Right lobe of liver (tissue), 4 donors: ENCODE results near the gene SYNE2.

ENCODE experiments used
- POLR2A ChIP-seq: fragments of 450-650 bp; IDR thresholded peaks from one replicate; pipeline ENCODE4 v1.6.1; 2017; ENCODE audit warnings: antibody characterized with exemption, mild to moderate bottlenecking
- TF ChIP-seq, protein P1 (sequence below), 4 donors: fragments of 200-600 bp in 3 of 4; fragments of 450-650 bp in 1 of 4; IDR thresholded peaks; one replicate each; pipeline versions ENCODE4 v1.5.1 to v1.8.0; 2016 to 2022; ENCODE audit warnings: antibody characterized with exemption in 4 of 4, mild to moderate bottlenecking in 2 of 4
- donor health status: DM: no; HTN: no; CAD: no.
- donor health status: DM: no; HTN: no; CAD: no.
- donor health status: DM: no; HTN: yes; CAD: no.

DNA sequence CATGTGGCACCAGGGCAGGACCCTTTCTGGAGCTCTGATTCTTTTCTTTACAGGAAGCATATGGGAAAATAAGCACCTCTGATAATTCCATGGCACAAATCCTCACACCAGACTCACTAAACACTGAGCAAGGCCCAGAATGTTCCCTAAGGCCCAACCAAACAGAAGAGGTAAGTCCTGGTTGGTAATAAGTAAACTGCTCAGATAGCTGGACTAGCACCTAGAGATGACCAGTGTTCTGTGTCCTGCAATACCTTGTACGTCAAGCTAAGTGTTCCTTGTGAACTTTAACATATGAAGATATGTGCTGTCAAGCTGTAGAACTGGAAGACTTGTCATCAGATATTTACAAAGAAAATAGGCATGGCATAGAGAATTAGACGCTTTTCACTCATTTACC is 254.6 kb downstream of the SYNE2 start:
- TF ChIP-seq, protein P1, sequence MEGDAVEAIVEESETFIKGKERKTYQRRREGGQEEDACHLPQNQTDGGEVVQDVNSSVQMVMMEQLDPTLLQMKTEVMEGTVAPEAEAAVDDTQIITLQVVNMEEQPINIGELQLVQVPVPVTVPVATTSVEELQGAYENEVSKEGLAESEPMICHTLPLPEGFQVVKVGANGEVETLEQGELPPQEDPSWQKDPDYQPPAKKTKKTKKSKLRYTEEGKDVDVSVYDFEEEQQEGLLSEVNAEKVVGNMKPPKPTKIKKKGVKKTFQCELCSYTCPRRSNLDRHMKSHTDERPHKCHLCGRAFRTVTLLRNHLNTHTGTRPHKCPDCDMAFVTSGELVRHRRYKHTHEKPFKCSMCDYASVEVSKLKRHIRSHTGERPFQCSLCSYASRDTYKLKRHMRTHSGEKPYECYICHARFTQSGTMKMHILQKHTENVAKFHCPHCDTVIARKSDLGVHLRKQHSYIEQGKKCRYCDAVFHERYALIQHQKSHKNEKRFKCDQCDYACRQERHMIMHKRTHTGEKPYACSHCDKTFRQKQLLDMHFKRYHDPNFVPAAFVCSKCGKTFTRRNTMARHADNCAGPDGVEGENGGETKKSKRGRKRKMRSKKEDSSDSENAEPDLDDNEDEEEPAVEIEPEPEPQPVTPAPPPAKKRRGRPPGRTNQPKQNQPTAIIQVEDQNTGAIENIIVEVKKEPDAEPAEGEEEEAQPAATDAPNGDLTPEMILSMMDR (IDR thresholded peaks at IDR 0.05) = no peak
- no peak for TF ChIP-seq POLR2A
